Measurements from ENCODE around the gene DNAI2.

DNA sequence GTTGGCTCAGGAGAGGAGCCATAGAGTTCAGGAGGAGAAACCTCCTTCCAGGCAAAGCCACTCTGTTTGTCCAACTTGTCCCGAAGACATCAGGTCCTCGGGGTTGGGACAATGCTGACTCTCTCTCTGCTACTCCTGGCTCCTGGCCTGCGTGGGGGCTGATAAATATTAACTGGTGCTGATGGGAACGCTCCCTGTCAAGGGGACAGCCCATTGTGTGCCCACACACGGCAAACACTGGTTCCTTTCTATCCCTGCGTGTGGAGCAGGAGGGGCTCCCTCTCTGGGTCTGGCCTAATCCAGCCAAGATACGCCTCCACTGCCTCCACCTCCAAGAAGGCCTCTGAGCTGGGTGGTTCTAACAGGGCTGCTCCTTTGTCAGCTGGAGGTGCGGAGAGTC is 56.4 kb downstream of the DNAI2 start:
- TF ChIP-seq, protein P1, sequence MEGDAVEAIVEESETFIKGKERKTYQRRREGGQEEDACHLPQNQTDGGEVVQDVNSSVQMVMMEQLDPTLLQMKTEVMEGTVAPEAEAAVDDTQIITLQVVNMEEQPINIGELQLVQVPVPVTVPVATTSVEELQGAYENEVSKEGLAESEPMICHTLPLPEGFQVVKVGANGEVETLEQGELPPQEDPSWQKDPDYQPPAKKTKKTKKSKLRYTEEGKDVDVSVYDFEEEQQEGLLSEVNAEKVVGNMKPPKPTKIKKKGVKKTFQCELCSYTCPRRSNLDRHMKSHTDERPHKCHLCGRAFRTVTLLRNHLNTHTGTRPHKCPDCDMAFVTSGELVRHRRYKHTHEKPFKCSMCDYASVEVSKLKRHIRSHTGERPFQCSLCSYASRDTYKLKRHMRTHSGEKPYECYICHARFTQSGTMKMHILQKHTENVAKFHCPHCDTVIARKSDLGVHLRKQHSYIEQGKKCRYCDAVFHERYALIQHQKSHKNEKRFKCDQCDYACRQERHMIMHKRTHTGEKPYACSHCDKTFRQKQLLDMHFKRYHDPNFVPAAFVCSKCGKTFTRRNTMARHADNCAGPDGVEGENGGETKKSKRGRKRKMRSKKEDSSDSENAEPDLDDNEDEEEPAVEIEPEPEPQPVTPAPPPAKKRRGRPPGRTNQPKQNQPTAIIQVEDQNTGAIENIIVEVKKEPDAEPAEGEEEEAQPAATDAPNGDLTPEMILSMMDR (IDR thresholded peaks at IDR 0.05; ENCODE audit: low read length): no peak
- no peak for TF ChIP-seq EZH2 (IDR thresholded peaks at IDR 0.05; ENCODE audit: borderline replicate concordance, low read length)
